K562 (cell line): ENCODE results near the gene PMF1. TPM values are rescaled to one million over a fixed set of nuclear protein-coding genes. Genes with fewer than 3 reads are reported as not detected.

ENCODE experiments used
- BRCA1 ChIP-seq, 2 experiments: fragments of 450-650 bp in 1 of 2; sonication (generic) in 1 of 2; formaldehyde crosslinking in 1 of 2; IDR thresholded peaks; 2 replicates each; pipeline versions ENCODE4 v1.5.0 to v1.6.1; 2017 to 2020; ENCODE audit warnings: mild to moderate bottlenecking in 1 of 2, missing genetic modification reagents in 1 of 2
- EP400 ChIP-seq: fragments of 450-650 bp; IDR thresholded peaks from 2 replicates; pipeline ENCODE4 v1.6.1; 2017; ENCODE audit warnings: antibody characterized with exemption, mild to moderate bottlenecking, moderate library complexity
- FOXA1 ChIP-seq: fragments of 450-650 bp; IDR thresholded peaks from 2 replicates; pipeline ENCODE4 v1.6.1; 2016; ENCODE audit warnings: mild to moderate bottlenecking, borderline replicate concordance
- KLF6 ChIP-seq: fragments of 250-450 bp; sonication (Bioruptor Pico); IDR thresholded peaks from 2 replicates; pipeline ENCODE4 v1.4.0; 2020; ENCODE audit warnings: mild to moderate bottlenecking, moderate library complexity, borderline replicate concordance
- MTA1 ChIP-seq: fragments of 450-650 bp; IDR thresholded peaks from 2 replicates; pipeline ENCODE4 v1.6.1; 2017; ENCODE audit warnings: borderline replicate concordance
- SMARCE1 ChIP-seq: fragments of 450-650 bp; IDR thresholded peaks from 2 replicates; pipeline ENCODE4 v1.7.1; 2016; ENCODE audit warnings: mild to moderate bottlenecking
- TAF15 ChIP-seq: fragments of 200-400 bp; formaldehyde crosslinking; IDR thresholded peaks from 2 replicates; pipeline ENCODE4 v1.6.1; 2017; ENCODE audit warnings: mild to moderate bottlenecking, low read depth, low read length, moderate library complexity
- ZBTB40 ChIP-seq, 2 experiments: fragments of 450-650 bp in 1 of 2; sonication (generic) in 1 of 2; formaldehyde crosslinking in 1 of 2; IDR thresholded peaks; 2 replicates each; pipeline versions ENCODE4 v1.7.1 to v1.9.0; 2016 to 2022; ENCODE audit warnings: inconsistent platforms in 1 of 2, mild to moderate bottlenecking in 1 of 2, missing genetic modification reagents in 1 of 2
- ZFPM2 ChIP-seq: fragments of 250-450 bp; sonication (Bioruptor Pico); IDR thresholded peaks from 2 replicates; pipeline ENCODE4 v1.5.1; 2022; ENCODE audit warnings: mild to moderate bottlenecking
- polyA plus RNA-seq, 8 experiments: library from polyadenylated mRNA; depleted of rRNA in 4 of 8; stranded (reverse) in 5 of 8; unstranded in 3 of 8; fragments of >200 nt; fragmentation: Nextera tagmentation in 2 of 8; fragmentation: Illumina TruSeq in 1 of 8; extraction: Ambion mirVana in 2 of 8; extraction: Trizol in 1 of 8; gene quantifications; 2 replicates each; pipeline versions ENCODE4 v1.2.1 to v1.2.3, GENCODE V29; 2011 to 2014; ENCODE audit warnings: inconsistent platforms in 1 of 8, missing spikeins in 1 of 8
- total RNA-seq, 7 experiments: library from RNA; depleted of rRNA in 6 of 7; stranded (reverse); fragments of >200 nt in 6 of 7; fragmentation: Illumina TruSeq in 2 of 7; extraction: Trizol in 2 of 7; gene quantifications; 2 replicates each; pipeline versions ENCODE4 v1.2.1 to v1.2.3, GENCODE V29; 2011 to 2021; ENCODE audit warnings: low replicate concordance in 1 of 7
- TF ChIP-seq, protein P1 (sequence below): IDR thresholded peaks from 3 replicates; pipeline ENCODE4 v1.6.1; 2011; ENCODE audit warnings: borderline replicate concordance, mild to moderate bottlenecking; ENCODE audit not compliant: insufficient read length, insufficient read depth

The PMF1 gene
- total and polyA plus RNA-seq, 9 of the 15 experiments (the other 6 are each of a cell fraction or from before 2014, with no cell fraction given): 9.4 to 92.9 (median 71.0) TPM

DNA sequence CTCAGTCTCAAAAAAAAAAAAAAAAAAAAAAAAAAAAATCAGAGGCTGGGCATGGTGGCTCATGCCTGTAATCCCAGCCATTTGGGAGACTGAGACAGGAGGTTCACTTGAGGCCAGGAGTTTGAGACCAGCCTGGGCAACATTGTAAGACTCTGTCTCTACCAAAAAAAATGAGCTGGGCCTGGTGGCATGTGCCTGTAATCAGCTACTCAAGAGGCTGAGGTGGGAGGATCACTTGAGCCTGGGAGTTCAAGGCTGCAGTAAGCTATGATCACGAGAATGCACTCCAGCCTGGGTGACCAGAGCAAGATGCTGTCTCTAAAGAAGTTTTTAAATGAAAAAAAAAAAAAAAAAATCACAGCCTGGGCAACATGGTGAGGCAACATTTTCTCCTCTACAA, 49.1 kb upstream of the PMF1 start (continued):
- no peak for TF ChIP-seq ZBTB40 (IDR thresholded peaks at IDR 0.05)
- no peak for TF ChIP-seq ZBTB40 (CRISPR knock-in tag; IDR thresholded peaks at IDR 0.05)
- no peak for TF ChIP-seq EP400
- no peak for TF ChIP-seq KLF6 (CRISPR knock-in tag)
- TF ChIP-seq BRCA1 (IDR thresholded peaks at IDR 0.05): no peak
- TF ChIP-seq BRCA1 (CRISPR knock-in tag; IDR thresholded peaks at IDR 0.05): no peak
- TF ChIP-seq, protein P1, sequence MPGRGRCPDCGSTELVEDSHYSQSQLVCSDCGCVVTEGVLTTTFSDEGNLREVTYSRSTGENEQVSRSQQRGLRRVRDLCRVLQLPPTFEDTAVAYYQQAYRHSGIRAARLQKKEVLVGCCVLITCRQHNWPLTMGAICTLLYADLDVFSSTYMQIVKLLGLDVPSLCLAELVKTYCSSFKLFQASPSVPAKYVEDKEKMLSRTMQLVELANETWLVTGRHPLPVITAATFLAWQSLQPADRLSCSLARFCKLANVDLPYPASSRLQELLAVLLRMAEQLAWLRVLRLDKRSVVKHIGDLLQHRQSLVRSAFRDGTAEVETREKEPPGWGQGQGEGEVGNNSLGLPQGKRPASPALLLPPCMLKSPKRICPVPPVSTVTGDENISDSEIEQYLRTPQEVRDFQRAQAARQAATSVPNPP: no peak
- no peak for TF ChIP-seq MTA1
- no peak for TF ChIP-seq ZFPM2 (CRISPR knock-in tag)
- TF ChIP-seq SMARCE1: no peak
- TF ChIP-seq TAF15: no peak
- no peak for TF ChIP-seq FOXA1
